Measurements from ENCODE around the gene FAM20B. TPM values are rescaled to one million over a fixed set of nuclear protein-coding genes. Genes with fewer than 3 reads are reported as not detected.
A peak's percentile ranks its signal among the peaks of the same experiment; 100 is the strongest.

Gene FAM20B
- total and polyA plus RNA-seq, 2 of the 8 experiments (the other 6 are each of a cell fraction or from before 2014, with no cell fraction given), result 8.3 to 36.6 TPM

DNA sequence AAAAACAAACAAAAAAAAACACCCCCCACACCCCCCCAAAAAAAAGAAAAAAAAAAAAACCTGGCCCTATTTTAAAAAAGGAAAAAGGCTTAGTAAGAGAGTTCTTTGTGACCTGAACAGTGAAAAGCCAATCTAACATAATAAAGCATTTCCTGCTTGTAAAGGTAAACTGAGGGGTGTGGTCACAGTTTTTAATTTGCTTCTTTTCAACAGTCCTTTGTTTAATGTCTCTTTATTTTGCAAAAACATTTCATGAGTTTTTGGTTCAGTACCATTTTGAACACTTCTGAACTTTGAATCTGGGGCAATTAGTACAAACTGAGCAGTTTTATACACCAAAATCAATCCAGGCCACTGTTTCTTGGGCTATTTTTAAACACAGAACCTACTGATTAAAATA lies 93.8 kb downstream of the FAM20B start:
- H2BK5ac ChIP-seq (ENCODE audit: low read depth, low read length), result 0 out of 2 replicates have a peak overlapping the region, but pooled peaks have one; percentile 50
- FAIRE-seq (no peak), DNase-seq (ENCODE audit: low read depth in 1 of 2, low spot score in 2 of 2) (no peak)
- H3K18ac ChIP-seq (ENCODE audit: extremely low read depth, low read length), result no peak overlapping the region
- no peak overlapping the region for H3K27ac ChIP-seq (ENCODE audit: low read depth, low read length)
- H3K36me3 ChIP-seq (ENCODE audit: control insufficient read depth in 2 of 4, insufficient read depth in 4 of 4, low read length in 3 of 4), result peaks cover 0 to 24% (median 8%) of the 10 kb centered on the region in 4 experiments; a peak in 4 of 8 replicates
- no peaks in the 10 kb centered on the region for H3K79me2 ChIP-seq (ENCODE audit: control insufficient read depth in 1 of 2, insufficient read depth in 2 of 2, low read length in 2 of 2)
- H4K8ac ChIP-seq (ENCODE audit: extremely low read depth, insufficient read depth, low read length), result no peak overlapping the region
- H3K23ac ChIP-seq (ENCODE audit: insufficient read length), result no peak overlapping the region
- H3K23me2 ChIP-seq (ENCODE audit: low read depth, low read length), result no peaks in the 10 kb centered on the region
- H3K4ac ChIP-seq (replicated peaks; ENCODE audit: insufficient read length, low read depth, low read length), result no peak overlapping the region
- H2BK12ac ChIP-seq (ENCODE audit: low read depth, low read length), result no peak overlapping the region
- H2AFZ ChIP-seq (ENCODE audit: low read length), result no peak overlapping the region
- no peak overlapping the region for H3K14ac ChIP-seq (ENCODE audit: insufficient read length)
- H2BK120ac ChIP-seq (replicated peaks; ENCODE audit: low read depth, low read length), result no peak overlapping the region
- no peak overlapping the region for H3K4me3 ChIP-seq (ENCODE audit: extremely low read depth in 1 of 4, insufficient read depth in 2 of 4, low read depth in 3 of 4, low read length in 4 of 4)
- H3K4me1 ChIP-seq (replicated peaks in 1 of 4; ENCODE audit: control insufficient read depth in 3 of 4, insufficient read depth in 4 of 4, low read length in 3 of 4), result peaks cover 0 to 2% (median 0%) of the 10 kb centered on the region in 4 experiments; a peak in 2 of 7 replicates
- no peak overlapping the region for H4K91ac ChIP-seq (replicated peaks; ENCODE audit: insufficient read length, low read length)
- H3K4me2 ChIP-seq (ENCODE audit: insufficient read depth in 1 of 2, low read depth in 2 of 2, low read length in 2 of 2), result no peak overlapping the region
- H4K5ac ChIP-seq (ENCODE audit: insufficient read length, low read depth, low read length), result peak overlapping the region; percentile 72
- ChIA-PET POLR2A (ENCODE audit: partially characterized antibody) (interaction anchor here (2.5 kb wide), 1 partner anchor 38 kb away, joined by 9 read pairs; the partner anchor contains the start of gene TOR3A), CTCF (ENCODE audit: partially characterized antibody) (interaction anchor here (0.8 to 4.7 kb wide), 9 partner anchors 8 to 249 kb away, joined by 3 to 34 read pairs (median 5); no protein-coding TSS in a partner anchor)
- peaks cover 0 to 1% of the 10 kb centered on the region in 2 experiments for H4K20me1 ChIP-seq (replicated peaks in 1 of 2; ENCODE audit: control insufficient read depth in 1 of 2, insufficient read depth in 2 of 2, low read length in 2 of 2)
- no peak overlapping the region for H2BK20ac ChIP-seq (ENCODE audit: low read length)
- no peaks in the 10 kb centered on the region for H3K27me3 ChIP-seq (replicated peaks in 1 of 4; ENCODE audit: control insufficient read depth in 3 of 4, extremely low read depth in 1 of 4, insufficient read depth in 3 of 4, low read length in 3 of 4)
- no peak for TF ChIP-seq RXRA (IDR thresholded peaks at IDR 0.05; ENCODE audit: insufficient read depth, low read depth, low read length)
- TF ChIP-seq, protein P1, sequence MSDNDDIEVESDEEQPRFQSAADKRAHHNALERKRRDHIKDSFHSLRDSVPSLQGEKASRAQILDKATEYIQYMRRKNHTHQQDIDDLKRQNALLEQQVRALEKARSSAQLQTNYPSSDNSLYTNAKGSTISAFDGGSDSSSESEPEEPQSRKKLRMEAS (IDR thresholded peaks at IDR 0.05), result no peak
- TF ChIP-seq RAD21 (IDR thresholded peaks at IDR 0.05 in 1 of 2, conservative IDR thresholded peaks at IDR 0.05 in 1 of 2; ENCODE audit: low read depth in 2 of 2, low read length in 2 of 2), result no peak
- no peak for TF ChIP-seq RBBP5 (IDR thresholded peaks at IDR 0.05; ENCODE audit: borderline replicate concordance, low read depth, low read length)
- no peak for TF ChIP-seq CBX5 (IDR thresholded peaks at IDR 0.05; ENCODE audit: low read depth, low read length)
- no peak for TF ChIP-seq NANOG (IDR thresholded peaks at IDR 0.05; ENCODE audit: insufficient read depth, low read depth, low read length, poor library complexity, severe bottlenecking)
- no peak for TF ChIP-seq TAF7 (optimal IDR thresholded peaks at IDR 0.05; ENCODE audit: borderline replicate concordance, low read depth, low read length)
- TF ChIP-seq, protein P2, sequence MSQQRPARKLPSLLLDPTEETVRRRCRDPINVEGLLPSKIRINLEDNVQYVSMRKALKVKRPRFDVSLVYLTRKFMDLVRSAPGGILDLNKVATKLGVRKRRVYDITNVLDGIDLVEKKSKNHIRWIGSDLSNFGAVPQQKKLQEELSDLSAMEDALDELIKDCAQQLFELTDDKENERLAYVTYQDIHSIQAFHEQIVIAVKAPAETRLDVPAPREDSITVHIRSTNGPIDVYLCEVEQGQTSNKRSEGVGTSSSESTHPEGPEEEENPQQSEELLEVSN (IDR thresholded peaks at IDR 0.05), result no peak
- TF ChIP-seq, protein P3, sequence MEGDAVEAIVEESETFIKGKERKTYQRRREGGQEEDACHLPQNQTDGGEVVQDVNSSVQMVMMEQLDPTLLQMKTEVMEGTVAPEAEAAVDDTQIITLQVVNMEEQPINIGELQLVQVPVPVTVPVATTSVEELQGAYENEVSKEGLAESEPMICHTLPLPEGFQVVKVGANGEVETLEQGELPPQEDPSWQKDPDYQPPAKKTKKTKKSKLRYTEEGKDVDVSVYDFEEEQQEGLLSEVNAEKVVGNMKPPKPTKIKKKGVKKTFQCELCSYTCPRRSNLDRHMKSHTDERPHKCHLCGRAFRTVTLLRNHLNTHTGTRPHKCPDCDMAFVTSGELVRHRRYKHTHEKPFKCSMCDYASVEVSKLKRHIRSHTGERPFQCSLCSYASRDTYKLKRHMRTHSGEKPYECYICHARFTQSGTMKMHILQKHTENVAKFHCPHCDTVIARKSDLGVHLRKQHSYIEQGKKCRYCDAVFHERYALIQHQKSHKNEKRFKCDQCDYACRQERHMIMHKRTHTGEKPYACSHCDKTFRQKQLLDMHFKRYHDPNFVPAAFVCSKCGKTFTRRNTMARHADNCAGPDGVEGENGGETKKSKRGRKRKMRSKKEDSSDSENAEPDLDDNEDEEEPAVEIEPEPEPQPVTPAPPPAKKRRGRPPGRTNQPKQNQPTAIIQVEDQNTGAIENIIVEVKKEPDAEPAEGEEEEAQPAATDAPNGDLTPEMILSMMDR (IDR thresholded peaks at IDR 0.05; ENCODE audit: control extremely low read depth in 1 of 3, insufficient read depth in 1 of 3, low read depth in 1 of 3, low read length in 3 of 3), result no peak
- H2BK15ac ChIP-seq (ENCODE audit: low read length), result no peak overlapping the region
- no peak overlapping the region for H3K9ac ChIP-seq (replicated peaks in 1 of 4; ENCODE audit: extremely low read depth in 1 of 4, low read depth in 3 of 4, low read length in 3 of 4)
- no peaks in the 10 kb centered on the region for H3K9me3 ChIP-seq (ENCODE audit: insufficient read depth in 2 of 2, low read depth in 1 of 2, low read length in 1 of 2)
- H3K56ac ChIP-seq (replicated peaks; ENCODE audit: insufficient read length, low read depth, low read length), result no peak overlapping the region
- no peak overlapping the region for H2AK5ac ChIP-seq (ENCODE audit: low read depth, low read length)
- no peaks in the 10 kb centered on the region for H3K79me1 ChIP-seq (ENCODE audit: low read depth, low read length)
